DMS53 treated with DMSO at 0.1 percent for 48 hours (cell line): ENCODE results near the gene PRR5L.
A peak's percentile ranks its signal among the peaks of the same experiment; 100 is the strongest.

Experiments
- DNase-seq: peaks from one replicate; lab custom pipeline; 2025; ENCODE audit not compliant: unreplicated experiment; lab: John Stamatoyannopoulos, UW

The PRR5L gene

DNA sequence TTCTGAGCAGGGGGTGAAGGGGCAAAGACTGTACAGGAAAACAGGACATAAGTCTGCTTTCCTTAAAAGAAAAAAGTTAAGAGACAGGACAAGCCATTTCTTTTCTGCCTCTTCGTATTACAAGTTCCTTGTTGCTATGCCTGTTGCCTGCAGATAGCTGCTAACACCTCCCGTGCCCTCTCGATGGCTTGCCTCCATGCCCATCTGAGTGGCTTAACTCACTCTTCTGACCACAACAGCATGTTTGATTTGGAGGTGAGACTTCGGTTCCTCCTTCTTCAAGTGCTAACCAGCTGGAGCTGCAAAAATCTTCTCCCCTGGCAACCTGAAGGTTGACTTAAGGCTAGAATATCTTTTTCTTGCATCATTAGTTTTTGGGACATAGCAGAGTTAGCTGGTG, 103.1 kb downstream of the PRR5L start:
- DNase-seq: no peak

- no peak for DNase-seq
Observed at GRCh38 chr11:36399745-36400144, 103.7 kb downstream of the PRR5L start.

DNA sequence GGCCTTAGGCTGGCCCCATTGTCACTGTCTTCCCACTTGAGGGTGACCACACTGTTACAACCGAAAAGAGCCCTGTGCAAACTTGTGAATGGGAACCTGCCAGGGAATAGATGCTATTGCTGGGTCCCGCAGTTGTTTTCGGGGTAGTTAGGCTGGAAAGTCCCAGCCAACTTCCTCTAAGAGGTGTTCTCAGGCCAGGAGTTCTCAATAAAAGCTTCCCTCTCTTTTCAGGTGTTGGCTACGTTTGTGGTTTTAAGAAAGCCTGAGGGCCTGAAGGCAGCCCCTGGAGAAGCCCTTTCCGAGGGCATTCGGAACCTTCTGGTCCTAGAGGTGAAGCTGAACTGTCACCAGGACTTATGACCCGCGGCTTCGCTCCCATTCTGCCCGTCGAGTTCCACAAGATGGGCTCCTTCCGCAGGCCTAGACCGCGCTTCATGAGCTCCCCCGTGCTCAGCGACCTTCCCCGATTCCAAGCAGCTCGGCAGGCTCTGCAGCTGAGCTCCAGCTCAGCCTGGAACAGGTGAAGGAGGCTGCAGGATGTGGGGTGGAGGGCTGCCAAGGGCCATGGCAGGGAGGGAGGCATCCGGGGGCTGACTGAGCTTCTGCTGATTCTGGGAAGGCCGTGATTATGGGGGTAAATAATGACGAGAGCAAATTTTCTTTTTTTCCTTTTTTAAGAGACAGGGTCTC, 104.8 kb downstream of the PRR5L start:
- DNase-seq: no peak

DNA sequence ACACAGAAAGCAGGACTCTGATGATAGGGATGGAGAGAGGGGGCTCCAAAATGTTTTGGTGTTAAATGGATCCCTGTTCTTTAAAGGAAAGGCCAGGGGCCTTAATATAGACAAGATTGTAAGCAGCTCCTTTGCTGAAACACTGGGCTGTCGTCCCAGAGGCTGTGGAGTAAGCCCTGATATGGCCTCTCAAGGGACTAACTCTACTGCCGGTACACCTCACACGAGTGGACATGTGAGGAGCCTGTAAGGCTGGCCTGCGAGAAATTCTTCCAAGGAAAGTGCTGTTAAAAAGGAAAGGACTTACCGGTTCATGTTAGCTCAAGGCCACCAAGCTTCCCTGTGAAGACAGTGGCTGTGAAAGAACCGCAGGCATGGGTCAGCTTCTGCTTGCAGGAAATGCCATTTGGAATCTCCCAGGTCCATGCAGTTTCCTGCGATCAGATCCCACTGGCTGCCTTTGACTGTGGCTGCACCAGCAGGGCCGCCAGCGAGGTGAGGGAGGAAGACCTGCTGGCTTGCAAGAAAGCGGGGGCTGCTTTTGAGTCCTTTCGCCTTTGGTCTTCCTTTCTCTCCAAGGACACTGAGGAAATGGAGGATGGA, 106.6 kb downstream of the PRR5L start:
- no peak for DNase-seq

DNA sequence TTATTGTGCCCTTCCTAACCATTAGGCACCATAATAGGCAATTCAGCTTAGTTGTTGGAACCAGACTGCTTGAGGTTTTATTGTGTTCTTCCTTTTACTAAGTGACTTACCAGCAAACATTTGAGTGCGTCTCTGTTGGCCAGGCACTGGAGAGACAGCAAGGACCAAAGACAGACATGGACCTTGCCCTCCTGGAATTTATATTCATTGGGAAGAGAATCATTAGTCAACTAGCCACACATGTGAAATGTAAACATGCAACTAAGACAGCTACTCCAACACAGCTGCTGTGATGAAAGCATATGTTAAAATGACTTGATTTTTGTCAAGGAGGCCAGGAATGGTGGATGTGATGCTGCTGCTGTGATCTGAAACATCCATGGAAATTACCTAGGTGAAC, 107.6 kb downstream of the PRR5L start:
- peak; percentile 58 for DNase-seq

GRCh38 chr11:36404831-36405230, 108.7 kb downstream of the PRR5L start:
- DNase-seq: no peak

DNA sequence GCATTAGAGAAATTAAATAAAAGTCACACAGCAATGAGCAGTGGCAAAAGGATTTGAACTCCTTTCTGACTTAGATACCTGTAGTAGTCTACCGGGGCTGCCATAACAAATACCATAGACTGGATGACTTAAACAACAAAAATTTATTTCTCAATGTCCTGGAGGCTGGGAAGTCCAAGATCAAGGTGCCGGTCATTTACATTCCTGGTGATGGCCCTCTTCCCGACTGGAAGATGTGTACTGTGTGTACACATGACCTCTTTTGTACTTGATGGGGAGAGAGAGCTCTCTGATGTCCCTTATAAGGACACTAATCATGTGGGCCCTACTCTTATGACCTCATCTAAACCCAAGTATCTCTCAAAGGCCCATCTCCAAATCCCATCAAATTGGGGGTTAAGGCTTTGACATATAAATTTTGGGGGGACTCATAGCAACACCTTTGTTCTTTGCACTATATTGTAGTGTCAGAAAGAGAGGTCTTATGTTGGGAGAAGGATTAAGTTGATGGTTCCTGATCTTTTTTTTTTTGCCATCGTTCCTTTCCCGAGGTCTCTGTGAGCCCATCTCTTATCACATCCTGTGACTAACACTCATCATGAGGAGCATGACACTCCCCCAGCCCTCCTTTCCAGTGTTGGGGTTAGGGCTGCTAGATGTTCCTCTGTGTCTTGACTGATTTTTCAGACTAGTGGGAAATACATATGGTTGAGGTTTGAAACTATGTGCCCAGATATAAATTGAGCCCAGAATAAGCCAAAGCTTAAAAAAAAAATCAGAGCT, 109.7 kb downstream of the PRR5L start:
- DNase-seq: no peak

DNA sequence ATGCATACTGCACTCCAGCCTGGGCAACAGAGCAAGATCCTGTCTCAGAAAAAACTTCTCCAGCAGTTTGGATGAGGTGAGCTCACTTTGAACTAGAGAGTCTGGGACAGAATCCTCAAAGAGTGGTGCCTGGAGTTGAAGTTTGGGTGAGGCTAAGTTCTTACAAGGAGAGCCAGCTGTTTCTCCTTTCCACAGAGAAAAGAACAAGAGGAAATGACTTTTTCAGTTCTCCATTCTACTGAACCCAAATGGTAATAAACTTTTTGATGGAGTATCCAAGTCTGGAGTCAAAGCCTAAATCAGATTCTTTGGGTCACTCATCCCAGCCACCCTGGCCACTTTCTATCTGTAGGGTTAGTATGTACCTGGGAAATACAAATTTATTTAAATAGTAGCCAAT, 111.3 kb downstream of the PRR5L start:
- no peak for DNase-seq

DNA sequence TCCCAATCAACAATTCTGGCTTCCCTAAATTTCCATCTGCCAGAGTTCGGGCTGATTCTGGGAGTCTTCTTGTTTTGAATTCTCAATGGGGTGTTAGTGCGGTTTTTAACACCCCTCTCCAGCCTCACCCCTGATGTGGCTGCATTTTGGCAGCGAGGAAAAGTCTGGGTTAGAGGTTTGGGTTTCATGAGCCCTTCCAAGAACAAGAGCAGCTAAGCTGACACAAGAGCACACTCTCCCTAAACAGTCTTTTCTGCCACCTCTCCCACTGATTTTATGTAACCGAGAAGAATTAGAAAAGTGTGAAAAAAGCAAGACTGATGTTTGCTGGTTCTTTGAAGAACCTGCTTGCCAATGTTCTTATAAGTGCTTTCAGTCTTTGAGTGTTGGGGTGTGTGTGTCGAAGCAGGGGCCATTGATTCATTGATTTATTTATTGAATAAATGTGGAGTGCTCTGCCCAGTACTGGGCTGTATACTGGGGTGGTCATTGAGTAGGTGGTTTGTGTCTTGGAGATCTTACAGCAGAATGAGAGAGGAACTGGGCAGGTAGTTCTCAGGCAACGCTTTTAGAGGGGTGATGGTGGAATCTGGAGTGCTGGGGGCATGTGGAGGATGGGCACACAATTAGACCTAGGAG, 112.5 kb downstream of the PRR5L start:
- DNase-seq: no peak

DNA sequence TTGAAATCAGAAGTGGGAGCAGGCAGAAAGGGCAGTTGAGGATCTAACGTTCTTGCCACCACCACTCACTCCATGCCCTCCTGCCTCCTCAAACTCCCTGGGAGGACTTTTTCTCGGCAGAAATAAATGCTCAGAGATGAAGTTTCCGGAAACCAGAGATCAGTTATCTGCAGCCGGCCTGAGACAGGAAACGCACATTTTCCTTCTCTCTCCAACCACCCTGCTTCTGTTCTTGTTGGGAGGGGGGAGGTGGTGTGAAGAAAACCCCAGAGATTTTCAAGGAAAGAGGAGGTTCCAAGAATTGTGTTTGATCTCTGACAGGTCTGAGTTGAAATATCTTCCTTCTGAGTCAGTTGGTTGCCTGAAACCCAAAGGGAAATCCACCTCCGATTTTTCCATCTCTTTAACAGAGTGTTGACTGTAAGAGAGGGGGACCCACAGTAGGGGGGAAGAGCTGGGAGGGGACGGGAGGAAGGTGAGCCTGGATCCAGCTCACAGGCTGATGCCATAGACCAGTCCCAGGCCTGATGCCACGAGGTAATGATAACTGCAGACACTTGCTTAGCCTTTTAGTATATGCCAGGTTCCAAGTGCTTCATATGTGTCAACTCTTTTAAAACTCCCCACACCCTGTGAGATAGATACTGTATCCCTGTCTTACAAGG, 113.2 kb downstream of the PRR5L start:
- no peak for DNase-seq

DNA sequence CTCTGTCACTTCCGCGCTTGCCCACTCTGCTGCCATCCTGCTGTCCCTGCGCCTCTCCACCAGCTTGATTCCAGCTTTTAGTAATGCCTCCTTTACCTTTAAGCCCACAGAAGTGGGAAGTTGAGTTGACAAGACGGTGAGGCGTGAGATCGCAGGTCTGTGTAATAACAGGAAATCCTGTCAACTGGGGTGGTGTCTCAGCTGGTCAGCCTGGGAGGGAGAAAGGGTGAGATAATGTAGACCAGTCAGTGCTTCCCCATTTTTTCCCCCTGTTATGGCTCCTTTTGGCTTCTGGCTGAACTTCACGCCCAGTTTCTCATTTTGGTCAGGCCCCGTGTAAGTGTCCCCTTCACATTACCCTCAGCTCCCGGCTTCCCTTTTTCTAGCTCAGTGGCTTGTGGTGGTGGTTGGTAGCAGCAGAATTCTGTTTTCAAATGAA, 115.1 kb downstream of the PRR5L start:
- DNase-seq: no peak

DNA sequence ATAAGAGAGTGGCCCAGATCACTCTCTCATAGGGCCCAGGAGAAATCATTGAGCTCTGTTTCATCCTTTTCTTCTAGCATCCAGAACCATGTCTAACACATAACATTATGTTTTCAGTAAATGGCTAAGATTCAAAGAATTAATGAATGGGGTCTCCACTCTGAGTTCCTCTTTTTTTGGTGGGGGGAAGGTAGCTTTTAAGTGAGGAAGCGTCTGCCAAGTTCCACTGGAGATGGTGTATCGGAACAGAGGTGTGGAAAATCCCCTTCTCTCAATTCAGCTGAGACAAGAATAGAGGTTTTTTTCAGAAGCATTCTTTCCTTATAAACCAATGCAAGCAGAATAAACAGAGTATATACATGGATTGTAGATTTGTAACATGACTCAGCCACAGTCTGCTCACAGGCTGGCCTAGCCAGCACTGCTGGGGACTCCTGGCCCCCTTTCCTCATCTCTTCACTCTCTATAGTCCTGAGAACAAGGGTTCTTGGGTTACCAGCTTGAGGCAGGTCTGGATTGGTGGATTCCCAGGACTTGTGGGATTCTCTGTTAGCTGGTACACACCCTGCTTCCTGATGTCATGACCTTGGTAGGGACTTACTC, 116.8 kb downstream of the PRR5L start:
- no peak for DNase-seq

DNA sequence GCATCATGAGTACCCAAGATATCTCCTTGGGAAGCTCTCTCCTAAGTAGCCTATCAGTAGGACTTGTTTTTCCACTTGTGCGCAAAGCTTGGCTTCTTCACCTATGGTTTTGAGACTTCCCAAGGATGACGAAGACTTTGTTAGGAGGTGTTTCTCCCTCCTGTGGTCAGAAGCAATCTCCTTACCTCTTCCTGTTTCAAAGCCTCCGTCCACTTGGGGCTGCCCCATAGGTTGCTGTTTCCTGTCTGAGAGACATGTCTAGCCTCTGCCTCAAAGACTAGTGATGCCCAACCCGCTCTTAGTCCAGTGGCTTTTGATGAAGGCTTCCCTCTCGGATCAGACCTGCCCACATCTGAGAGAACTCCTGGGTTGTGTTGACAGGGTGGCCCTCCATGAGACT, 121.1 kb downstream of the PRR5L start:
- no peak for DNase-seq

- DNase-seq: no peak
Observed at GRCh38 chr11:36419791-36420424, 123.8 kb downstream of the PRR5L start.

- DNase-seq: no peak
Observed at GRCh38 chr11:36421546-36422155, 125.6 kb downstream of the PRR5L start.

DNA sequence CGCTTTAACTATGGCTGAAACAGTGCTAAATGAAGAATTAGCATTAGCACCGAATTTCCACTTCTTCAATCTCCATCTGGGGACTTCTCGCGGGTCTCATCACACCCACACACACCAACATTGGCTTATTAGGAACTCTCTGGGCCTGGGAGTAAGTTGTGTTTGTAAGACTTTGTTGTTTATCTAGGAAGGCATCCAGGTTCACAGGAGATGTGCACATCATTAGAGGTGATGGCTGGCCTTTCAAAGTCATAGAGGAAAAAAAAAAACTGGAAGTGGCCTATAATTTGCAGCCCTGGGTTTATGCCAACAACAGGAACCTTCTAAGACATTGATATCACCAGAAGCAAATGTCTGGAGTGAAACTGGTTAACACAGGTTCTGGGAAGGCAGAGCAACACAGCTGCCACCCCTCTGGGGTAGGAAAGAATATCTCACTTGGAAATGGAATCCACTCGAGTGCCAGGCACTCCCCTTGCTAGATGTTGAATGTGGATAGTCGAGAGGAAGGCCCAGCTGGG, 129.5 kb downstream of the PRR5L start:
- no peak for DNase-seq

- DNase-seq: no peak
Observed at GRCh38 chr11:36426226-36426848, 130.2 kb downstream of the PRR5L start.

DNA sequence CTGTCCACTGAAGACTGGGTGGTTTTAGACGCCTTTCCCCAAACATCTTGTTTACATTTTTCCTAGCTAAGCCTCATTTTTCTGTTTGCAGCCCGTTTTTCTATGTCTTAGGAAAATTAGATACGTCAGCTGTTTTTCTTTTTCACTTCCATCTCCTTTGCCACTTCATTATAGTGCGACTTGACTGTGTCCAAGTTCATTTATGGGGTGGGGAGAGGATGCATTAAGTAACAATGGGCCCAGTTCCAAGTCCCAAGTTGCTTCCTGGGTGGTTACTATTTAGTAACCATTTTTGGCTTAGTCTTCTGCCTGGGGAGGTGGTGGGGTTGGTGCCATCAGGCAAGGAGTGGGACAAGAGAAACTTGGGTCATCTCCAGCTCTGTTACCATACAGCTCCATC, 131.0 kb downstream of the PRR5L start:
- DNase-seq: no peak

GRCh38 chr11:36427876-36428275, 131.8 kb downstream of the PRR5L start:
- DNase-seq: no peak
